Natural killer cell (primary cell): Measurements from ENCODE around the gene F2. TPM values are rescaled to one million over a fixed set of nuclear protein-coding genes. Genes with fewer than 3 reads are reported as not detected.

Source experiments
- ATAC-seq, 3 donors: fragments of 150-1000 bp in 2 of 3; fragments of 200-7000 bp in 1 of 3; cut with Tn5 transposase; 1 replicate in 1 of 3; 2 replicates in 2 of 3; pipeline ENCODE4 v1.10.0; 2021; ENCODE audit warnings: mild to moderate bottlenecking in 2 of 3, moderate library complexity in 2 of 3
- DNase-seq, 2 donors: peaks; one replicate each; pipeline versions ENCODE4 v3.0.0 to v3.0.0-alpha.2; 2013 to 2021; ENCODE audit warnings: mixed read lengths in 1 of 2
- H3K27ac ChIP-seq: one replicate; pipeline ENCODE4 v1.5.1; 2013; ENCODE audit warnings: mild to moderate bottlenecking, low read length
- H3K27me3 ChIP-seq: one replicate; pipeline ENCODE4 v1.6.1; 2013; ENCODE audit warnings: low read length; ENCODE audit not compliant: control insufficient read depth, insufficient read depth
- H3K36me3 ChIP-seq: one replicate; pipeline ENCODE4 v1.6.1; 2013; ENCODE audit warnings: low read length; ENCODE audit not compliant: control insufficient read depth, insufficient read depth
- H3K4me1 ChIP-seq: one replicate; pipeline ENCODE4 v1.6.1; 2013; ENCODE audit warnings: low read length; ENCODE audit not compliant: control insufficient read depth, insufficient read depth
- H3K4me3 ChIP-seq: one replicate; pipeline ENCODE4 v1.5.1; 2013; ENCODE audit warnings: low read length
- H3K9me3 ChIP-seq: one replicate; pipeline ENCODE4 v1.6.1; 2013; ENCODE audit warnings: low read length; ENCODE audit not compliant: control insufficient read depth, insufficient read depth
- H3K27ac Mint-ChIP-seq, 2 donors: one replicate each; pipeline ENCODE4 v1.8.0; 2022; ENCODE audit warnings: mild to moderate bottlenecking in 2 of 2, mixed read lengths in 2 of 2, moderate library complexity in 1 of 2
- H3K27me3 Mint-ChIP-seq, 2 donors: one replicate each; pipeline ENCODE4 v1.8.0; 2022; ENCODE audit warnings: low read depth in 2 of 2, mixed read lengths in 2 of 2
- H3K36me3 Mint-ChIP-seq: one replicate; pipeline ENCODE4 v1.8.0; 2022; ENCODE audit warnings: mixed read lengths
- H3K4me1 Mint-ChIP-seq, 2 donors: one replicate each; pipeline ENCODE4 v1.8.0; 2022; ENCODE audit warnings: mixed read lengths in 2 of 2
- H3K4me3 Mint-ChIP-seq: one replicate; pipeline ENCODE4 v1.8.0; 2022; ENCODE audit warnings: mild to moderate bottlenecking, moderate library complexity, mixed read lengths
- H3K9me3 Mint-ChIP-seq, 2 donors: one replicate each; pipeline ENCODE4 v1.8.0; 2022; ENCODE audit warnings: mixed read lengths in 2 of 2
- WGBS: methylation state at CpG from one replicate; pipeline ENCODE4 v1.1.7; 2013; ENCODE audit warnings: missing lambda C conversion rate; ENCODE audit not compliant: insufficient coverage; 5-methylcytosine and 5-hydroxymethylcytosine counted together
- intact Hi-C: fragments of 100-400 bp; cut with micrococcal nuclease; formaldehyde crosslinking; loops from one replicate; pipeline ENCODE4 v1.14.2; 2022
- total RNA-seq, 4 donors: library from RNA; stranded (reverse); fragments of 120-200 nt in 1 of 4; gene quantifications; one replicate each; pipeline versions ENCODE4 v1.2.3 to v1.2.4, GENCODE V29; 2013 to 2022
- TF ChIP-seq, protein P1 (sequence below): fragments of 200-600 bp; IDR thresholded peaks from one replicate; pipeline ENCODE4 v1.8.0; 2022; ENCODE audit warnings: antibody characterized with exemption

The F2 gene
- total RNA-seq, 3 donors from 2014 or later (not counting 1 experiment from before 2014, with no cell fraction given), result 0.14 TPM; not detected in 2

DNA sequence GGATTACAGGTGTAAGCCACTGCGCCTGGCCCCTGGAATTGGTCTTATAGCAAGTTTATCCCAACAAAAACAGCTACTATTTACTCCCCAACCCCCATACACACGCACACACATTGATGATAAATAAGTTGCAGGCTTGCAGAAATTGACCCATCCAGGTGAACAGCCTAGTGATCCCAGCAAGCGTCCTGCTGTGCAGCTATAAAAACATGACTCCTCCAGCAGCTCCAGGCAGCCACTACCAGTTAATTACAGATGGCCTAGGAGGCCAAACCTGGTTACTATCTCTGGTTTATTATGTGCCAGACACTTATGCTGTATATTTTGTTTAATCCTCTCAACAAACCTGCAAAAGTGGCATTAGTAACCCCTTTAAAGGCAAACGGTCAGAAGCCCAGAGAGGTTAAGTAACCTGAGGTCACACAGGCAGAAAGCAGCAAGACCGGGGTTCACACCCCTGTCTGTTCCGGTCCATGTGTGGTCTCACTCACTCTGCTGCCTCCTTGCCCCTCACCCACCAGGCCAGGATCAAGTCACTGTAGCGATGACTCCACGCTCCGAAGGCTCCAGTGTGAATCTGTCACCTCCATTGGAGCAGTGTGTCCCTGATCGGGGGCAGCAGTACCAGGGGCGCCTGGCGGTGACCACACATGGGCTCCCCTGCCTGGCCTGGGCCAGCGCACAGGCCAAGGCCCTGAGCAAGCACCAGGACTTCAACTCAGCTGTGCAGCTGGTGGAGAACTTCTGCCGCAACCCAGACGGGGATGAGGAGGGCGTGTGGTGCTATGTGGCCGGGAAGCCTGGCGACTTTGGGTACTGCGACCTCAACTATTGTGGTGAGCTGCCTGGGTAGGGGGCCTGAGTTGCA lies 6.6 kb downstream of the F2 start:
- no peak overlapping the region for H3K4me3 ChIP-seq
- Mint-ChIP-seq H3K4me3 (no peak overlapping the region), H3K27me3 (no peaks in the 10 kb centered on the region), H3K36me3 (no peaks in the 10 kb centered on the region), H3K27ac (no peak overlapping the region), H3K4me1 (no peaks in the 10 kb centered on the region), H3K9me3 (no peaks in the 10 kb centered on the region)
- H3K9me3 ChIP-seq, result no peaks in the 10 kb centered on the region
- no peak for DNase-seq
- H3K4me1 ChIP-seq, result no peaks in the 10 kb centered on the region
- no peak for ATAC-seq
- TF ChIP-seq, protein P1, sequence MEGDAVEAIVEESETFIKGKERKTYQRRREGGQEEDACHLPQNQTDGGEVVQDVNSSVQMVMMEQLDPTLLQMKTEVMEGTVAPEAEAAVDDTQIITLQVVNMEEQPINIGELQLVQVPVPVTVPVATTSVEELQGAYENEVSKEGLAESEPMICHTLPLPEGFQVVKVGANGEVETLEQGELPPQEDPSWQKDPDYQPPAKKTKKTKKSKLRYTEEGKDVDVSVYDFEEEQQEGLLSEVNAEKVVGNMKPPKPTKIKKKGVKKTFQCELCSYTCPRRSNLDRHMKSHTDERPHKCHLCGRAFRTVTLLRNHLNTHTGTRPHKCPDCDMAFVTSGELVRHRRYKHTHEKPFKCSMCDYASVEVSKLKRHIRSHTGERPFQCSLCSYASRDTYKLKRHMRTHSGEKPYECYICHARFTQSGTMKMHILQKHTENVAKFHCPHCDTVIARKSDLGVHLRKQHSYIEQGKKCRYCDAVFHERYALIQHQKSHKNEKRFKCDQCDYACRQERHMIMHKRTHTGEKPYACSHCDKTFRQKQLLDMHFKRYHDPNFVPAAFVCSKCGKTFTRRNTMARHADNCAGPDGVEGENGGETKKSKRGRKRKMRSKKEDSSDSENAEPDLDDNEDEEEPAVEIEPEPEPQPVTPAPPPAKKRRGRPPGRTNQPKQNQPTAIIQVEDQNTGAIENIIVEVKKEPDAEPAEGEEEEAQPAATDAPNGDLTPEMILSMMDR, result no peak
- intact Hi-C loops, result no loop called here
- H3K27me3 ChIP-seq, result no peaks in the 10 kb centered on the region
- 92% methylated on average over 19 of the region's 19 CpGs for WGBS
- H3K36me3 ChIP-seq, result no peaks in the 10 kb centered on the region
- H3K27ac ChIP-seq, result no peak overlapping the region

DNA sequence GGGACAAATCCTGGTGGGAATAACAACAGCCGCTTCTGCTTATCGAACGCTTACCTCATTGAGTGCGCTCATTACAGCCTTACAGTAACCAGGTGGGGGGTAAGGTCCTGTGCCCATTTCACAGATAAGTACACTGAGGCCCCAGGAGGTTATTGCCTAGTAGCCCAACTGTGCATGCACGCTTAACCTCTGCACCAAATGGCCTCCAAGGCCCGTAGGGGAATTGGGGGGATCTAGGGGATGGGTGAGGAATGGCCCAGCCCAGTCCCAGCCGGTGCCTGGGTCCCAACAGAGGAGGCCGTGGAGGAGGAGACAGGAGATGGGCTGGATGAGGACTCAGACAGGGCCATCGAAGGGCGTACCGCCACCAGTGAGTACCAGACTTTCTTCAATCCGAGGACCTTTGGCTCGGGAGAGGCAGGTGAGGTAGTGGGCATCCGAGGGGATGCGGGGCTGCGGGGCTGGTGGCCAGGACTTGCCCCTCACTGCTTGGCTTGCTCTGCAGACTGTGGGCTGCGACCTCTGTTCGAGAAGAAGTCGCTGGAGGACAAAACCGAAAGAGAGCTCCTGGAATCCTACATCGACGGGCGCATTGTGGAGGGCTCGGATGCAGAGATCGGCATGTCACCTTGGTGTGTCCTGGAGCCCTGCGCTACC lies 7.3 kb downstream of the F2 start:
- H3K36me3 Mint-ChIP-seq, result no peaks in the 10 kb centered on the region

GRCh38 chr11:46727952-46728658 lies 9.1 kb downstream of the F2 start:
- no peak for ATAC-seq
- Mint-ChIP-seq H3K36me3 (no peaks in the 10 kb centered on the region), H3K9me3 (no peaks in the 10 kb centered on the region), H3K27me3 (no peaks in the 10 kb centered on the region), H3K4me3 (no peak overlapping the region), H3K4me1 (no peaks in the 10 kb centered on the region), H3K27ac (no peak overlapping the region)
- Histone ChIP-seq H3K36me3 (no peaks in the 10 kb centered on the region), H3K4me1 (no peaks in the 10 kb centered on the region), H3K9me3 (no peaks in the 10 kb centered on the region), H3K27ac (no peak overlapping the region), H3K4me3 (no peak overlapping the region), H3K27me3 (no peaks in the 10 kb centered on the region)
- TF ChIP-seq, protein P1, result no peak
- no peak for DNase-seq
- WGBS, result 88% methylated on average over 17 of the region's 17 CpGs
- intact Hi-C loops, result no loop called here

More for the DNA sequence above, 7.3 kb downstream of the F2 start:
- Histone ChIP-seq H3K36me3 (no peaks in the 10 kb centered on the region), H3K27me3 (no peaks in the 10 kb centered on the region), H3K4me3 (no peak overlapping the region), H3K9me3 (no peaks in the 10 kb centered on the region), H3K4me1 (no peaks in the 10 kb centered on the region), H3K27ac (no peak overlapping the region)
- ATAC-seq, result no peak
- intact Hi-C loops, result no loop called here
- Mint-ChIP-seq H3K27me3 (no peaks in the 10 kb centered on the region), H3K4me3 (no peak overlapping the region), H3K4me1 (no peaks in the 10 kb centered on the region), H3K27ac (no peak overlapping the region), H3K9me3 (no peaks in the 10 kb centered on the region)
- no peak for DNase-seq
- 91% methylated on average over 26 of the region's 26 CpGs for WGBS
- TF ChIP-seq, protein P1, result no peak
